ENCODE data around the gene FPR1.

FPR1 gene

DNA sequence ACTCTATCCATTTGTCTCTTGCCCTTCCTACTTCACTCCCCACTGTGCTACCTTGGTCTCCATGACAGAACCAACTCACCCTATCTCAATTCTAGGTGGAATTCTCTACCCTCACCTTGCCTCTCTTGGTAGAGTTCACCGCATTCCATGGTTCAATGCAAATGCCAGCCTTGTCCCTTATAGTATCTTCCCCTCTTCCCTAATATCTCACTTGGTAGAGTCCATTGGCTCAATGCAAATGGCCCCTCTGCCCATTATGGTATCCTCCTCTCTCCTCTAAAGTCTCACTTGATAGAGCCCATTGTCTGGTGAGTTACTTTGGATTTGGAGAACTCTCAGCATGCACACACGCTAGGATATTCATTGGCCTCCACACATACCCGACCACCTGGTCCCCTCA lies 35.8 kb downstream of the FPR1 start:
- no peak overlapping the region for H3K9ac ChIP-seq (ENCODE audit: low read depth, low read length)
- no peaks in the 10 kb centered on the region for H3K4me1 ChIP-seq (ENCODE audit: control insufficient read depth, insufficient read depth, low read length)
- no peaks in the 10 kb centered on the region for H3K9me3 ChIP-seq (ENCODE audit: control insufficient read depth, insufficient read depth, low read length)
- H3K4me3 ChIP-seq (ENCODE audit: low read depth, low read length): no peak overlapping the region
- H3K27me3 ChIP-seq (ENCODE audit: control insufficient read depth, insufficient read depth, low read length): peaks cover 50% of the 10 kb centered on the region
- H3K27ac ChIP-seq (ENCODE audit: low read depth, low read length): no peak overlapping the region
- H3K36me3 ChIP-seq (ENCODE audit: control insufficient read depth, insufficient read depth, low read length): no peaks in the 10 kb centered on the region

DNA sequence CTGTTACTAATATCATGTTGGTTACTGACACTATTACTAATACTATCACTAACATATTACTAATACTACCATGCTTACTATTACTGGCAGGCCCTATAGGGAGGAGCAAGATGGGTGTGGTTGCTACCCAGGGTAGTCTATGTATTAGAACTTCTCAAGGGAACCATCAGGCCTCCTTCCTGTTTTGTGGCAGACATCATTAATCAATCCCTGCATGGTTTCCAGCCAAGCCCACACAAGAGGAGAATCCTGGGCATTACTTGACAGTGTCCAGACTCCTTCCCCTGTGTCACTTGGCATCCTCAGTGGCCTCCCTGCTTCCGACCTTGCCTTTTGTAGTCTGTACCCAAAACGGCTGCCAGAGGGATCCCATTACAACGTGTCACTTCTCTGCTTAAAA lies 36.8 kb downstream of the FPR1 start:
- Histone ChIP-seq H3K36me3 (ENCODE audit: control insufficient read depth, insufficient read depth, low read length) (no peaks in the 10 kb centered on the region), H3K27me3 (ENCODE audit: control insufficient read depth, insufficient read depth, low read length) (peaks cover 40% of the 10 kb centered on the region), H3K9ac (ENCODE audit: low read depth, low read length) (no peak overlapping the region), H3K9me3 (ENCODE audit: control insufficient read depth, insufficient read depth, low read length) (no peaks in the 10 kb centered on the region), H3K27ac (ENCODE audit: low read depth, low read length) (no peak overlapping the region), H3K4me3 (ENCODE audit: low read depth, low read length) (no peak overlapping the region), H3K4me1 (ENCODE audit: control insufficient read depth, insufficient read depth, low read length) (no peaks in the 10 kb centered on the region)

DNA sequence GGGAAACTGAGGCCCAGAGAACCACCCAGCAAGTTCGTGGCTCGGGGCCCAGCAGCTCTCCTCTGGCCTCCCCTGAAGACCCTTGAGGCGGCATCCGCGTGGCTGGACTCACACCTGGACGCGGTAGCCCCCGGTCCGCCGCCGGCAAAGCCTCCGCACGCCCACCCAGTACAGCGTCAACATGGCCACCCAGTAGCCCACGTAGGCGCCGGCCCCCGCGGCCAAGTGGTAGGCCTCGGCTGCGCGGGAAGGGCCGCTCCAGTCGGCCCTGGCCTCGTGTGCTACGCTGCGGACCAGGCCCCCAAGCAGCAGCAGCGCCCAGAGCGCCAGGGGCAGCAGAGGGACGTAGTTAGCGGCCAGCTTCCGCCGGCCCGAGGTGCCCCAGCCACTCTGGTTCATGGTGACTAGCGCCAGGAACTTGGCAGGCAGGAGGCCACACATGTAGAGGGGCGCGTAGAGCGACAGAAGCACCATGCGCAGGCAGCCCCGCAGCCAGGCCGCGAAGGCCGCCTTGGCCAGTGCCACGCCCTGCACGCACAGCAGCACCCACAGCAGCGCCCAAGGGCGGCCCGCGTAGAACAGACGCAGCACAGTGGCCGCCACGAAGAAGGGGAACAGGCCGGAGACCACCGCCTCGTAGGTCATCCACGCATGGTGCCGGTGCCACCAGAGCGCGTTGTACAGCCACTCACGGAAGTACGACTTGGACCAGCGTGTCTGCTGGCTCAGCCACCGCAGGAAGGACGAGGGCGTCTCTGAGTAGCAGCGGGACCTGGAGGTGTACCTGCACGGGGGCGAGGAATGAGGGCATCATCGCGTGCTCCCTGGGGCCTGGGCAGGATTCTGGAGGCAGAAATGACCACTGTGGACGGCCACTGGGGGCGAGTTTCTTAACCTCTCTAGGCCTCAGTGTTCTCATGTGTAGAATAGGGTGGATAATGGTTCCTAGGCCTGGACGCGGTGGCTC lies 38.1 kb downstream of the FPR1 start:
- no peaks in the 10 kb centered on the region for H3K4me1 ChIP-seq (ENCODE audit: control insufficient read depth, insufficient read depth, low read length)
- H3K9ac ChIP-seq (ENCODE audit: low read depth, low read length): no peak overlapping the region
- H3K36me3 ChIP-seq (ENCODE audit: control insufficient read depth, insufficient read depth, low read length): no peaks in the 10 kb centered on the region
- H3K9me3 ChIP-seq (ENCODE audit: control insufficient read depth, insufficient read depth, low read length): no peaks in the 10 kb centered on the region
- no peak overlapping the region for H3K4me3 ChIP-seq (ENCODE audit: low read depth, low read length)
- H3K27me3 ChIP-seq (ENCODE audit: control insufficient read depth, insufficient read depth, low read length): peaks cover 27% of the 10 kb centered on the region
- no peak overlapping the region for H3K27ac ChIP-seq (ENCODE audit: low read depth, low read length)

DNA sequence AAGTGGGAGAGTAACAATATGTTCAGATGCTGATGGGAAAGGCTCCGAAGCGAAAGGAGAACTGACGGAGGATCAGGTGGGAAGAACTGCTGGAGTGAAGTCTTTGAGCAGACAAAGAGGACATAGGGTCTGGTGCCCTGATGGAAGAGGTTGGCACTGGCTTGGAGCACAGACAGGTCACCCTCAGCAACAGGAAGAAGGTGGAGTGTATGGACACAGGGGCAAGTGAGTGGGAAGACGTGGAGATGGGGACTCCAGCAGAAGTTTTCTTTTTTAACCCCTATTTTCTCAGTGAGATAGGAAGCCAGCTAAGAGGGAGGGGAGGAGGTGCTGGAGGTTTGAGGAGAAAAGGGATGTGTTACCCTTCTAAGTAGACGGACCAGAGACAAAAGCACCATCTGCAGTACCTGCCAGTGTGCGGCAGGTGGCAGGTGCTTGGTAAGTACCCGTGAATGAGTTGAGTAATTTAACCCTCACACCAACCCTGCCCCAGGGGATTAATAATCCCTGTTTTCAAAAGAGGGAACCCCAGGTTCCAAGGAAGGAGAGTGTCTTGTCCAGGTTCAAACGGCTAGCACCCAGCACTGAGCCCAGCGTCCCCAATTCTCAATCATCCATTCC lies 39.1 kb downstream of the FPR1 start:
- Histone ChIP-seq H3K4me3 (ENCODE audit: low read depth, low read length) (no peak overlapping the region), H3K27ac (ENCODE audit: low read depth, low read length) (no peak overlapping the region), H3K27me3 (ENCODE audit: control insufficient read depth, insufficient read depth, low read length) (peaks cover 17% of the 10 kb centered on the region), H3K9ac (ENCODE audit: low read depth, low read length) (no peak overlapping the region), H3K4me1 (ENCODE audit: control insufficient read depth, insufficient read depth, low read length) (no peaks in the 10 kb centered on the region), H3K36me3 (ENCODE audit: control insufficient read depth, insufficient read depth, low read length) (no peaks in the 10 kb centered on the region), H3K9me3 (ENCODE audit: control insufficient read depth, insufficient read depth, low read length) (no peaks in the 10 kb centered on the region)

DNA sequence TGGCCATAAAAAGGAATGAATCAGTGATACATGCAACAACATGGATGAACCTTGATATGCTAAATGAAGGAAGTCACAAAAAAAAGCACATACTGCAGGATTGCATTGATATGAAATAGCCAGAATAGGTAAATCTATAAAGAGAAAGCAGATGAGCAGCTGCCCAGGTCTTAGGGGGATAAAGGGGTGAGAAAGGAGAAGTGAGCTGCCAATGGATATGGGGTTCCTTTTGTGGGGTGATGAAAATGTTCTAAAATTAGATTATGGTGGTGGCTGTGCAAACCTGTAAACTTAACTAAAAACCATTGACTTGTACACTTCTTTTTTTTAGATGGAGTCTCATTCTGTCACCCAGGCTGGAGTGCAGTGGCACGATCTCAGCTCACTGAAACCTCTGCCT lies 40.0 kb downstream of the FPR1 start:
- no peaks in the 10 kb centered on the region for H3K36me3 ChIP-seq (ENCODE audit: control insufficient read depth, insufficient read depth, low read length)
- peaks cover 10% of the 10 kb centered on the region for H3K27me3 ChIP-seq (ENCODE audit: control insufficient read depth, insufficient read depth, low read length)
- no peaks in the 10 kb centered on the region for H3K4me1 ChIP-seq (ENCODE audit: control insufficient read depth, insufficient read depth, low read length)
- H3K9ac ChIP-seq (ENCODE audit: low read depth, low read length): no peak overlapping the region
- H3K9me3 ChIP-seq (ENCODE audit: control insufficient read depth, insufficient read depth, low read length): no peaks in the 10 kb centered on the region
- H3K4me3 ChIP-seq (ENCODE audit: low read depth, low read length): no peak overlapping the region
- no peak overlapping the region for H3K27ac ChIP-seq (ENCODE audit: low read depth, low read length)

DNA sequence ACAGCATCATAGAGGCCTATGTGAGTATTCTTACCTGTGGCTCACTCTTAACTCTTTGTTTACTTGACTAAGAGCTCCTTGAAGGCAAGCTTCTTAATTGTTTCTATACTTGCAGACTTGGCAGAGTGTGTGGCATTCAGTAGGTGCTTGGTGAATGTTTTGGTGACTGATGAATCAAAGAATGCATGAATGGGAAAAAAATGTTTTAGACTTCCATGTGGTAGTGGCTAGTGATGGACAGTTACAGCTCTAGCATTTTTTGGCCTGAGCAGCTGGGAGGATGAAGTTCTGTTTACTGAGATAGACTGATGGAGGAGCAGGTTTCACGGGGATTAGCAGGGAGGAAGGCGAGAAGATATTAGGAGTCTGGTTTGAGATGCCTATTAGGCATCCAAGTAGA lies 41.5 kb downstream of the FPR1 start:
- Histone ChIP-seq H3K27ac (ENCODE audit: low read depth, low read length) (no peak overlapping the region), H3K9me3 (ENCODE audit: control insufficient read depth, insufficient read depth, low read length) (no peaks in the 10 kb centered on the region), H3K9ac (ENCODE audit: low read depth, low read length) (no peak overlapping the region), H3K36me3 (ENCODE audit: control insufficient read depth, insufficient read depth, low read length) (peaks cover 1% of the 10 kb centered on the region; the same call in 1 of the 2 replicates), H3K4me1 (ENCODE audit: control insufficient read depth, insufficient read depth, low read length) (no peaks in the 10 kb centered on the region), H3K4me3 (ENCODE audit: low read depth, low read length) (no peak overlapping the region), H3K27me3 (ENCODE audit: control insufficient read depth, insufficient read depth, low read length) (peaks cover 5% of the 10 kb centered on the region; the same call in 1 of the 2 replicates)

DNA sequence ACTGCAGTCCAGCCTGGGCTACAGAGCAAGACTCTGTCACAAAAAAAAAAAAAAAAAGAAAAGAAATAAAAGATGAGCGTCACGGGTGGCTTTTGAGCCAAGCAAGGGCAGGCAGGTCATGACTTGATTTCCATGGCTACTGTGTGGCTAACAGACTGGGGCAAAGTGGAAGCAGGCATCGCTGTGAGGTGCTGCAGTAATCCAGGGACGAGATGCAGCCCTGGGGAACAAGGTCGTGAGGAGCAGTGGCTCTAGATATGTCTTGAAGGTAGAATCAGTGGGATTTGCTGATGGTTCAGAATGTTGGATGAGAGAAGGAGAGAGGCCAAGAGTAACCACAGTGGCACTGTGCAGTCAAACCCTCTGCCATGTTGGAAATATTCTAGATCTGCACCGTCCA lies 42.1 kb downstream of the FPR1 start:
- H3K36me3 ChIP-seq (ENCODE audit: control insufficient read depth, insufficient read depth, low read length): peaks cover 4% of the 10 kb centered on the region; the same call in 1 of the 2 replicates
- no peaks in the 10 kb centered on the region for H3K4me1 ChIP-seq (ENCODE audit: control insufficient read depth, insufficient read depth, low read length)
- no peak overlapping the region for H3K4me3 ChIP-seq (ENCODE audit: low read depth, low read length)
- no peaks in the 10 kb centered on the region for H3K9me3 ChIP-seq (ENCODE audit: control insufficient read depth, insufficient read depth, low read length)
- H3K27ac ChIP-seq (ENCODE audit: low read depth, low read length): no peak overlapping the region
- H3K27me3 ChIP-seq (ENCODE audit: control insufficient read depth, insufficient read depth, low read length): peaks cover 5% of the 10 kb centered on the region; the same call in 1 of the 2 replicates
- H3K9ac ChIP-seq (ENCODE audit: low read depth, low read length): no peak overlapping the region

DNA sequence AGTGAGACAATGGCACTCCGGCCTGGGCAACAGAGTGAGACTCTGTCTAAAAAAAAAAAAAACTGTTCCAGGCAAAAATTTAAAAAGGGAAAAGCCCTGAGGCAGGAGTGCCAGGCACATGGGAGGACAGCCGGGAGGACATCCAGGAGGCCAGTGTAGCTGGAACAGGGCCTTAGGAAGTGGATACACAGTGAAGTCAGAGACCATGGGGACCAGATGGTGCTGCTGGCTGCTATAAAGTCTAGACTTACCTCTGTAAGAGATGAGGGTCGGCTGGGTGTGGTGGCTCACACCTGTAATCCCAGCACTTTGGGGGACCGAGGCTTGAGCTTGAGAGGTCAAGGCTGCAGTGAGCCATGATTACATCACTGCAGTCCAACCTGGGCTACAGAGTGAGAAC lies 42.9 kb downstream of the FPR1 start:
- no peaks in the 10 kb centered on the region for H3K4me1 ChIP-seq (ENCODE audit: control insufficient read depth, insufficient read depth, low read length)

DNA sequence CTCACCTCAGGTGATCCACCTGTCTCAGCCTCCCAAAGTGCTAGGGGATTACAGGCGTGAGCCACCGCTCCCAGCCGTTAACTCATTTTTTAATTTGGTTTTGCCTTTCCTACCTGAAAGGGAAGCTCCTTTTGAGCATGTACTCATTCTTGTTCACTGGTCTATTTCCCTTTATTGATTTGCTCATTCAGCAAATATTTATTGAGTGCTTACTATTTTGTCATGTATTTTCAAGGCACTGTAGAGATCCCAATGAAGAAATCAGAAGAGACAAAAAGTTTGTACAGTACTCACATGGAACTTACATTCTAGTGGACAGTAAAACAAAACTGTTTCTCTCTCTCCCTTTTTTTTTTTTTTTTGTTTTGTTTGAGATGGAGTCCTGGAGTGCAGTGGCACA lies 44.8 kb downstream of the FPR1 start:
- Histone ChIP-seq H3K9ac (ENCODE audit: low read depth, low read length) (no peak overlapping the region), H3K4me1 (ENCODE audit: control insufficient read depth, insufficient read depth, low read length) (peaks cover 6% of the 10 kb centered on the region; the same call in 1 of the 2 replicates)

More for the DNA sequence above, 42.9 kb downstream of the FPR1 start:
- Histone ChIP-seq H3K9me3 (ENCODE audit: control insufficient read depth, insufficient read depth, low read length) (no peaks in the 10 kb centered on the region), H3K4me3 (ENCODE audit: low read depth, low read length) (no peak overlapping the region), H3K27ac (ENCODE audit: low read depth, low read length) (no peak overlapping the region), H3K36me3 (ENCODE audit: control insufficient read depth, insufficient read depth, low read length) (peaks cover 4% of the 10 kb centered on the region; the same call in 1 of the 2 replicates), H3K27me3 (ENCODE audit: control insufficient read depth, insufficient read depth, low read length) (peaks cover 5% of the 10 kb centered on the region; the same call in 1 of the 2 replicates), H3K9ac (ENCODE audit: low read depth, low read length) (no peak overlapping the region)

DNA sequence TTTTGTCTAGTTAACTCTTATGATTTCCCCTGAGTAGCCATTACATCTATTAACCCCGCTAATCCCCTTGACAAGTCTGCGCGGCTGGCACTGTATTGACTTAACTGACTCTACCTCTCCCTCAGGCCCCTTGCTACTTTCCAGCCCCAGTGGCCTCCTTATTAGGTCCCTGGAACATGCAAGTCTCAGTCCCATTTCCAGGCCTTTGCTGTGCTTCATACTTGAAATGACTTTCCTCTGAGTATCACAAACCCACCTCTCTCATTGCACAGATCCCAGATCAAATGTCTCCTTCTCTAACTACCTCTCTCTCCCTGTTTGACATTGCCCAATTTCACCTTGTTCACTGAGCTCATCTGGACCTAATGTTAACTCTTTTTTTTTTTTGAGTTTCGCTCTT lies 45.4 kb downstream of the FPR1 start:
- Histone ChIP-seq H3K9ac (ENCODE audit: low read depth, low read length) (no peak overlapping the region), H3K4me3 (ENCODE audit: low read depth, low read length) (no peak overlapping the region), H3K4me1 (ENCODE audit: control insufficient read depth, insufficient read depth, low read length) (peaks cover 12% of the 10 kb centered on the region; the same call in 1 of the 2 replicates), H3K36me3 (ENCODE audit: control insufficient read depth, insufficient read depth, low read length) (peaks cover 4% of the 10 kb centered on the region; the same call in 1 of the 2 replicates), H3K27me3 (ENCODE audit: control insufficient read depth, insufficient read depth, low read length) (0 out of 2 replicates have a peak, but pooled peaks cover 3% of the 10 kb centered on the region), H3K27ac (ENCODE audit: low read depth, low read length) (no peak overlapping the region), H3K9me3 (ENCODE audit: control insufficient read depth, insufficient read depth, low read length) (no peaks in the 10 kb centered on the region)

More for the DNA sequence above, 44.8 kb downstream of the FPR1 start:
- Histone ChIP-seq H3K27ac (ENCODE audit: low read depth, low read length) (no peak overlapping the region), H3K9me3 (ENCODE audit: control insufficient read depth, insufficient read depth, low read length) (no peaks in the 10 kb centered on the region), H3K36me3 (ENCODE audit: control insufficient read depth, insufficient read depth, low read length) (peaks cover 4% of the 10 kb centered on the region; the same call in 1 of the 2 replicates), H3K27me3 (ENCODE audit: control insufficient read depth, insufficient read depth, low read length) (peaks cover 5% of the 10 kb centered on the region; the same call in 1 of the 2 replicates), H3K4me3 (ENCODE audit: low read depth, low read length) (no peak overlapping the region)

DNA sequence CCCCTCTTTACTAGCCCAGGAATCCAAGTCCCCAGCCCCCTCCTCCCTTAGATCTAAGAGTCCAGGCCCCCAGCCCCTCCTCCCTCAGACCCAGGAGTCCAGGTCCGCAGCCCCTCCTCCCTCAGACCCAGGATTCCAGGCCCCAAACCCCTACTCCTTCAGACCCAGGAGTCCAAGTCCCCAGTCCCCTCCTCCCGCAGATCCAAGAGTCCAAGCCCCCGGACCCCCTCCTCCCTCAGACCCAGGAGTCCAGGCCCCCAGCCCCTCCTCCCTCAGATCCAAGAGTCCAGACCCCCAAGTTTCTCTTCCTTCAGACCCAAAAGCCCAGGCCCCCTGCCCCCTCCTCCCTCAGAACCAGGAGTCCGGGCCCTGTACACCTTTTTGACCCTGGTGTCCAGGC lies 47.1 kb downstream of the FPR1 start:
- H3K36me3 ChIP-seq (ENCODE audit: control insufficient read depth, insufficient read depth, low read length): peaks cover 4% of the 10 kb centered on the region; the same call in 1 of the 2 replicates
- H3K4me3 ChIP-seq (ENCODE audit: low read depth, low read length): peak overlapping the region; percentile 69
- H3K27ac ChIP-seq (ENCODE audit: low read depth, low read length): no peak overlapping the region
- peak overlapping the region; percentile 83 for H3K9ac ChIP-seq (ENCODE audit: low read depth, low read length)
- peaks cover 14% of the 10 kb centered on the region; the same call in 1 of the 2 replicates for H3K4me1 ChIP-seq (ENCODE audit: control insufficient read depth, insufficient read depth, low read length)
- no peaks in the 10 kb centered on the region for H3K9me3 ChIP-seq (ENCODE audit: control insufficient read depth, insufficient read depth, low read length)
- H3K27me3 ChIP-seq (ENCODE audit: control insufficient read depth, insufficient read depth, low read length): no peaks in the 10 kb centered on the region

Data from HUES48 (cell line).